K562 (cell line): ENCODE measurements around the gene WDR49. TPM values are rescaled to one million over a fixed set of nuclear protein-coding genes. Genes with fewer than 3 reads are reported as not detected.
A peak's percentile ranks its signal among the peaks of the same experiment; 100 is the strongest.

Experiments
- ATAC-seq: fragments of 200-7000 bp; cut with Tn5 transposase; 3 replicates; pipeline ENCODE4 v1.9.1; 2020; ENCODE audit warnings: moderate library complexity
- Bru-seq: library from RNA; stranded (reverse); fragments of 400-500 nt; gene quantifications from one replicate; lab custom pipeline; 2021; lab: Mats Ljungman, UMichigan
- BruChase-seq, 2 experiments: library from RNA; stranded (reverse); fragments of 400-500 nt; gene quantifications; one replicate each; lab custom pipeline; 2021; lab: Mats Ljungman, UMichigan
- BruUV-seq: library from RNA; stranded (reverse); fragments of 400-500 nt; replicated peaks from 2 replicates; lab custom pipeline; 2021; lab: Mats Ljungman, UMichigan
- CTCF ChIA-PET: fragments of 300-600 bp; formaldehyde crosslinking; extraction: SDS; loops from one replicate; lab custom pipeline; 2021; ENCODE audit warnings: low intra/inter-chr PET ratio; lab: Yijun Ruan, JAX
- POLR2A ChIA-PET: fragments of 300-600, 350-650 bp; sonication (Branson Sonifier 250); formaldehyde crosslinking; extraction: SDS; loops from one replicate; lab custom pipeline; 2021; ENCODE audit warnings: antibody characterized with exemption, inconsistent platforms; lab: Yijun Ruan, JAX
- DNase-seq, 4 experiments: peaks; one replicate each; pipeline versions ENCODE4 v3.0.0 to v3.0.0-alpha.2; 2011 to 2018; ENCODE audit warnings: low spot score in 3 of 4, mixed read lengths in 3 of 4; ENCODE audit errors: extremely low read depth in 1 of 4
- FAIRE-seq: peaks from 2 replicates; lab custom pipeline; 2011; peaks lifted over from hg19 to GRCh38; lab: Jason Lieb, UNC
- H2AFZ ChIP-seq: 2 replicates; pipeline ENCODE4 v1.6.0; 2011; ENCODE audit warnings: low read depth, low read length, control low read depth, inconsistent platforms
- H3K27ac ChIP-seq: fragments of 200-600 bp; 3 replicates; pipeline ENCODE4 v1.8.0; 2011; ENCODE audit warnings: low read depth, mild to moderate bottlenecking, control low read depth, inconsistent platforms, low read length, moderate library complexity, mixed read lengths; ENCODE audit errors: extremely low read depth
- H3K27me3 ChIP-seq, 2 experiments: fragments of 300-600 bp in 1 of 2; 2 replicates in 1 of 2; 3 replicates in 1 of 2; pipeline versions ENCODE4 v1.6.0 to v1.8.0; 2011; ENCODE audit warnings: inconsistent platforms in 2 of 2, low read length in 2 of 2, mild to moderate bottlenecking in 1 of 2, mixed read lengths in 1 of 2, moderate library complexity in 1 of 2; ENCODE audit not compliant: control insufficient read depth in 2 of 2, insufficient read depth in 2 of 2
- H3K36me3 ChIP-seq: fragments of 300-600 bp; 3 replicates; pipeline ENCODE4 v1.8.0; 2011; ENCODE audit warnings: mild to moderate bottlenecking, low read length, inconsistent platforms; ENCODE audit not compliant: control insufficient read depth, insufficient read depth
- H3K4me1 ChIP-seq, 2 experiments: fragments of 200-600 bp in 1 of 2; replicated peaks in 1 of 2; 2 replicates in 1 of 2; 3 replicates in 1 of 2; pipeline versions ENCODE4 v1.5.1 to v1.8.0; 2011; ENCODE audit warnings: inconsistent platforms in 2 of 2, low read length in 2 of 2, mild to moderate bottlenecking in 1 of 2, mixed read lengths in 1 of 2, moderate library complexity in 1 of 2; ENCODE audit not compliant: control insufficient read depth in 2 of 2, insufficient read depth in 2 of 2
- H3K4me2 ChIP-seq: 2 replicates; pipeline ENCODE4 v1.6.1; 2011; ENCODE audit warnings: low read length, control low read depth, inconsistent platforms, mixed read lengths; ENCODE audit not compliant: insufficient read depth
- H3K4me3 ChIP-seq: fragments of 200-600 bp; sonication (generic), shearing (Covaris generic); 2 replicates; pipeline ENCODE4 v1.5.1; 2016; ENCODE audit warnings: control low read depth, inconsistent platforms
- H3K79me2 ChIP-seq: fragments of 200-600 bp; 3 replicates; pipeline ENCODE4 v1.8.0; 2011; ENCODE audit warnings: low read length, inconsistent platforms; ENCODE audit not compliant: control insufficient read depth, insufficient read depth
- H3K9ac ChIP-seq, 2 experiments: 2 replicates each; pipeline versions ENCODE4 v1.6.0 to v1.6.1; 2011; ENCODE audit warnings: low read depth in 2 of 2, low read length in 2 of 2, control low read depth in 1 of 2, inconsistent platforms in 1 of 2, mild to moderate bottlenecking in 1 of 2, mixed read lengths in 1 of 2; ENCODE audit not compliant: insufficient read depth in 1 of 2
- H3K9me1 ChIP-seq: one replicate; pipeline ENCODE4 v1.6.0; 2011; ENCODE audit warnings: inconsistent platforms, mild to moderate bottlenecking, low read length, moderate library complexity; ENCODE audit not compliant: control insufficient read depth, insufficient read depth
- H3K9me3 ChIP-seq: replicated peaks from 2 replicates; pipeline ENCODE4 v1.5.1; 2011; ENCODE audit warnings: low read depth, low read length, inconsistent platforms; ENCODE audit not compliant: control insufficient read depth, insufficient read depth
- H4K20me1 ChIP-seq: replicated peaks from 2 replicates; pipeline ENCODE4 v1.6.1; 2011; ENCODE audit warnings: low read length, inconsistent platforms, mixed read lengths; ENCODE audit not compliant: control insufficient read depth, insufficient read depth
- CEBPB ChIP-seq: fragments of 450-650 bp; IDR thresholded peaks from 2 replicates; pipeline ENCODE4 v1.6.1; 2016; ENCODE audit warnings: missing genetic modification characterization, missing compliant biosample characterization
- DDX20 ChIP-seq: fragments of 450-650 bp; IDR thresholded peaks from 2 replicates; pipeline ENCODE4 v1.6.1; 2016; ENCODE audit warnings: missing genetic modification characterization, low read depth, mild to moderate bottlenecking, missing compliant biosample characterization, moderate library complexity
- MAFG ChIP-seq: fragments of 450-650 bp; conservative IDR thresholded peaks from 2 replicates; pipeline ENCODE4 v1.6.1; 2016; ENCODE audit warnings: missing genetic modification characterization, missing compliant biosample characterization
- RFX7 ChIP-seq: fragments of 250-450 bp; sonication (Bioruptor Pico); IDR thresholded peaks from 2 replicates; pipeline ENCODE4 v1.5.1; 2021; ENCODE audit warnings: mild to moderate bottlenecking
- SMARCA4 ChIP-seq: fragments of 450-650 bp; IDR thresholded peaks from 2 replicates; pipeline ENCODE4 v1.6.1; 2016
- ZFPM2 ChIP-seq: fragments of 250-450 bp; sonication (Bioruptor Pico); IDR thresholded peaks from 2 replicates; pipeline ENCODE4 v1.5.1; 2022; ENCODE audit warnings: mild to moderate bottlenecking
- WGBS: fragments of 100-300 bp; shearing (Covaris generic); methylation state at CpG from one replicate; pipeline ENCODE4 v1.1.6; 2016; ENCODE audit warnings: low coverage, mixed read lengths; ENCODE audit not compliant: insufficient coverage; ENCODE audit errors: missing lambda C conversion rate; 5-methylcytosine and 5-hydroxymethylcytosine counted together
- in situ Hi-C: fragments of 300-500 bp; cut with MboI; formaldehyde crosslinking; loops from 4 replicates; pipeline ENCODE4 v1.15.0; 2018; ENCODE audit warnings: inconsistent platforms, mixed read lengths
- intact Hi-C: fragments of 100-400 bp; cut with micrococcal nuclease; formaldehyde crosslinking; loops from 2 replicates; pipeline ENCODE4 v1.14.2; 2022
- long read RNA-seq, 3 experiments: library from polyadenylated mRNA in 2 of 3; library from RNA in 1 of 3; unstranded in 2 of 3; stranded (forward) in 1 of 3; transcript quantifications; one replicate each; pipeline ENCODE4 v2.0.0, GENCODE V29; 2019 to 2022
- polyA minus RNA-seq, 3 experiments: library from RNA; depleted of rRNA, polyadenylated mRNA; stranded (reverse); fragments of >200 nt; gene quantifications; 2 replicates each; pipeline ENCODE4 v1.2.3, GENCODE V29; 2011
- polyA plus RNA-seq, 8 experiments: library from polyadenylated mRNA; depleted of rRNA in 4 of 8; stranded (reverse) in 5 of 8; unstranded in 3 of 8; fragments of >200 nt; fragmentation: Nextera tagmentation in 2 of 8; fragmentation: Illumina TruSeq in 1 of 8; extraction: Ambion mirVana in 2 of 8; extraction: Trizol in 1 of 8; gene quantifications; 2 replicates each; pipeline versions ENCODE4 v1.2.1 to v1.2.3, GENCODE V29; 2011 to 2014; ENCODE audit warnings: inconsistent platforms in 1 of 8, missing spikeins in 1 of 8
- total RNA-seq, 7 experiments: library from RNA; depleted of rRNA in 6 of 7; stranded (reverse); fragments of >200 nt in 6 of 7; fragmentation: Illumina TruSeq in 2 of 7; extraction: Trizol in 2 of 7; gene quantifications; 2 replicates each; pipeline versions ENCODE4 v1.2.1 to v1.2.3, GENCODE V29; 2011 to 2021; ENCODE audit warnings: low replicate concordance in 1 of 7
- TF ChIP-seq, protein P1 (sequence below): fragments of 250-450 bp; sonication (Bioruptor Pico); IDR thresholded peaks from 2 replicates; pipeline ENCODE4 v1.9.0; 2021; ENCODE audit warnings: mild to moderate bottlenecking

WDR49 gene
- 0.32 TPM in 1 of 2 replicates, not detected in the other for total RNA-seq (2011; cell fraction: chromatin; rRNA removed; ENCODE audit: low replicate concordance)
- not detected in 2 replicates for total RNA-seq (2011; cell fraction: nucleolus; rRNA removed)
- total RNA-seq (2011; cell fraction: nucleoplasm; rRNA removed), result not detected in 2 replicates
- total RNA-seq (2014; rRNA removed) (not detected in 2 replicates), total RNA-seq (2014; rRNA removed; fragmentation: Illumina TruSeq; extraction: Trizol) (not detected in 2 replicates), total RNA-seq (2015; rRNA removed; fragmentation: Illumina TruSeq; extraction: Trizol) (not detected in 2 replicates), total RNA-seq (2021) (not detected in 2 replicates), polyA plus RNA-seq (2011; rRNA removed) (0.04 TPM in 1 of 2 replicates, not detected in the other), polyA plus RNA-seq (2014; fragmentation: Illumina TruSeq; extraction: Trizol) (not detected in 2 replicates), polyA plus RNA-seq (2014; fragmentation: Nextera tagmentation; extraction: Ambion mirVana) (not detected), polyA plus RNA-seq (2014; rRNA removed) (not detected in 2 replicates), polyA minus RNA-seq (2011; rRNA and poly(A)+ RNA removed) (0.21 TPM in 1 of 2 replicates, not detected in the other), Bru-seq, nascent RNA (percentile 9 among the genes with signal in this experiment), BruChase-seq, experiment 1, labeled RNA remaining after a 2-hour chase (percentile 49 among the genes with signal in this experiment), BruChase-seq, experiment 2, labeled RNA remaining after a 6-hour chase (percentile 48 among the genes with signal in this experiment)
- polyA plus RNA-seq (2011; cell fraction: cytosol; rRNA removed), result not detected in 2 replicates
- not detected in 2 replicates for polyA plus RNA-seq (2011; cell fraction: nucleus; rRNA removed)
- not detected in 2 replicates for polyA plus RNA-seq (2012)
- polyA minus RNA-seq (2011; cell fraction: cytosol; rRNA and poly(A)+ RNA removed), result not detected in 2 replicates
- 0.11 and 0.13 TPM in 2 replicates for polyA minus RNA-seq (2011; cell fraction: nucleus; rRNA and poly(A)+ RNA removed)
- long read RNA-seq, experiment 1, result 0 reads
- long read RNA-seq, experiment 2, result 0 reads
- long read RNA-seq, experiment 3, result 0 reads

GRCh38 chr3:167653760-167654159 is at the start of gene WDR49:
WDR49 (minus strand) TSS chr3:167653942; CDS start chr3:167653425, 517 bp downstream.
- no peaks in the 10 kb centered on the region for H3K9me1 ChIP-seq
- ATAC-seq (no peak), FAIRE-seq (no peak), DNase-seq (no peak)
- in situ Hi-C loops (no loop called here), intact Hi-C loops (no loop called here)
- no peaks in the 10 kb centered on the region for H3K36me3 ChIP-seq
- no TSS peak for BruUV-seq
- no peak within 1 kb of the TSS for H3K27ac ChIP-seq
- H3K9me3 ChIP-seq, result no peaks in the 10 kb centered on the region
- no peak within 1 kb of the TSS for H2AFZ ChIP-seq
- H3K4me2 ChIP-seq, result no peak within 1 kb of the TSS
- no peaks in the 10 kb centered on the region for H3K79me2 ChIP-seq
- H4K20me1 ChIP-seq, result no peaks in the 10 kb centered on the region
- 0% methylated on average over 1 of the region's 1 CpG for WGBS
- H3K4me3 ChIP-seq, result no peak within 1 kb of the TSS
- POLR2A ChIA-PET, result interaction anchor here (1.2 to 1.3 kb wide), 2 partner anchors 9 to 16 kb away, joined by 3 read pairs; no protein-coding TSS in a partner anchor
- TF ChIP-seq ZFPM2 (CRISPR knock-in tag) (no peak), DDX20 (tag) (no peak), SMARCA4 (no peak), RFX7 (CRISPR knock-in tag) (no peak), MAFG (no peak), CEBPB (no peak)
- TF ChIP-seq, protein P1, sequence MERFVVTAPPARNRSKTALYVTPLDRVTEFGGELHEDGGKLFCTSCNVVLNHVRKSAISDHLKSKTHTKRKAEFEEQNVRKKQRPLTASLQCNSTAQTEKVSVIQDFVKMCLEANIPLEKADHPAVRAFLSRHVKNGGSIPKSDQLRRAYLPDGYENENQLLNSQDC, result no peak
- H3K4me1 ChIP-seq, result no peaks in the 10 kb centered on the region
- no peak within 1 kb of the TSS for H3K9ac ChIP-seq
- no peaks in the 10 kb centered on the region for H3K27me3 ChIP-seq
- CTCF ChIA-PET, result no interaction called here
